HG03469 (cell line): ENCODE measurements around the gene DDX51.
"Not testable (repeated sequence)": the region's sequence is repeated elsewhere in the genome, so short reads cannot be mapped to it uniquely, and the experiment has no call there.

ENCODE experiments used
- ATAC-seq: cut with Tn5 transposase; IDR thresholded peaks from one replicate; pipeline ENCODE4 v1.9.1; 2021; ENCODE audit warnings: mild to moderate bottlenecking, moderate library complexity, moderate number of reproducible peaks; ENCODE audit not compliant: unreplicated experiment

Gene DDX51

DNA sequence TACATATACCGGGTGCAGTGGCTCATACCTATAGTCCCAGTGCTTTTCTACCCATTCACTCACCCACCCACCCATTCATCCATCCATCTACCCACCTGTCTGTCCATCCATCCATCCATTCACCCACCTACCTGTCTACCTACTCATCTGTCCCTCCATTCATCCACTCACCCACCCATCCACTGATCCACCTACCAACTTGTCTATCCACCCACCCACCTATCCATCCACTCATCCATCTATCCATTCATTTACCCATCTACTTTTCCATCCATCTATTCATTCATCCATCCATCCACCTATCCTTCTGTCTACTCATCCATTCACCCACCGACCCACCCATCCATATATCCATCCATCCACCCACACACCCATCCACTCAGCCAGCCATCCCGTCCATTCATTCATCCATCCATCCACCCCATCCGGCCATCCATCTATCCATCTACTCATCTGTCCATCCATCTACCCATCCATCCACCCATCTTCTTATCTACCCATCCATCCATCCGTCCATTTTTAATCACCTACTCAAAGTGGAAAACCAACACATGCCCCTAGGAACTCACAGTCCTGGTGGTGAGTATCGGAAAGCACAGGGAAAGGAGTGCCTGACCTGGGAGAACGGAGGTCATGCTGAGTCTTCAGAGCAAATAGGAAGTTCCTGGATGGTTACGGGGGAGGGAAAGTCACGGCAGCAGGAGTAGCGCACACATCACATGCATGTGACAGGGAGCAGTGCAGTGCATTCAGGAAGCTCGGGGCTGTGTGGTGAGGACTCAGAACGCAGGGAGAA is 20.0 kb downstream of the DDX51 start:
- ATAC-seq, result no peak

- ATAC-seq, result no peak
Observed at GRCh38 chr12:132121283-132121682, 22.8 kb downstream of the DDX51 start.

- ATAC-seq, result no peak
Observed at GRCh38 chr12:132118876-132119275, 25.2 kb downstream of the DDX51 start.

DNA sequence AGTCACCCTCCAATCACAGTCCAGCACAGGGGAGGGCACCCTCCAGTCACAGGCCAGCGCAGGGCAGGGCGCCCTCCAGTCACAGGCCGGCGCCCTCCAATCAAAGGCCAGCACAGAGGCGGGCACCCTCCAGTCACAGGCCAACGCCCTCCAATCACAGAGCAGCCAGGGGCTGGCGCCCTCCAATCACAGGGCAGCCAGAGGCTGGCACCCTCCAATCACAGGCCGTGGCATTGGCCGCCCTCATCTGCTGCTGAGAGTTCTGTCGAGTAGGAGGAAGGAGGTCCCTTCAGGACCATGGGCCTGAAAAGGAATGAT is 26.6 kb downstream of the DDX51 start:
- ATAC-seq, result no peak

DNA sequence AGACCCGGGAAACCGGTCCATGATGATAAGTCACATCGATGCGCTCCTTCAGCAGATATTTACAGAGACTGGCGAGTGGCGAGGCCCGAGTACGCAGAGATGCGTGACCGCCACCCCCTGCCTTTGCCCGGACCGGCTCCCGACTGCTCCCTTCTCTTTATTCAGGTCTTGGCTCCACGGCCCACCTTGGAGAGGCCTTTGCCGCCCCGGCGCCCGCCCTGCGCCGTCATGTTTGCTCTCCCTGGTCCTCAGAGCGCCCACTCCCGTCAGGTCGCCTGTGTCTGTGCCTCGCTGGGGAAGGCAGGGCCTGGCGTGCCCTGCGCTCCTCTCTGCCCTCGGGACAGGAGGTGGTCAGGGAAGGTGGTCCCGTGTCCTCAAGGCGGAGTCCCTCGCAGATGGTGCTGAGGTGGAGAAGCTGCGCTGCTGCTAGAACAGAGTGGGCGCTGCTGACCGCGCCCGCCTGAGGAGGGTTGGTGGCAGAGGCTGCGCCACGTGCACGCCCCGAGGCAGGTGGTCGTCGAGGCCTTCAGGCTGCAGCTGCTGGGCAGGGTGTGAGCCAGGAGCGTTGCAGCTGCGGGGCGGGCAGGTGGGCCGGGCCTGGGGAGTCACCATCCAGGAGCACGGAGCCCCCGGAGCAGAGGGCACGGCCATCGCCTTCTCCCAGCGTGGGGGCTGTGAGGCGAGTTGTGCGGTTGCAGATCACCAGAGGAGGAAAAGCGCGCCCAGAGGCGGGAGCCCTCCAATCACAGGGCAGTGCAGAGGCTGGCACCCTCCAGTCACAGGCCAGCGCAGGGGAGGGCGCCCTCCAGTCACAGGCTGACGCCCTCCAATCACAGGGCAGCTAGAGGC is 27.2 kb downstream of the DDX51 start:
- ATAC-seq, result no peak

GRCh38 chr12:132115500-132115899 is 28.6 kb downstream of the DDX51 start:
- ATAC-seq, result no peak

DNA sequence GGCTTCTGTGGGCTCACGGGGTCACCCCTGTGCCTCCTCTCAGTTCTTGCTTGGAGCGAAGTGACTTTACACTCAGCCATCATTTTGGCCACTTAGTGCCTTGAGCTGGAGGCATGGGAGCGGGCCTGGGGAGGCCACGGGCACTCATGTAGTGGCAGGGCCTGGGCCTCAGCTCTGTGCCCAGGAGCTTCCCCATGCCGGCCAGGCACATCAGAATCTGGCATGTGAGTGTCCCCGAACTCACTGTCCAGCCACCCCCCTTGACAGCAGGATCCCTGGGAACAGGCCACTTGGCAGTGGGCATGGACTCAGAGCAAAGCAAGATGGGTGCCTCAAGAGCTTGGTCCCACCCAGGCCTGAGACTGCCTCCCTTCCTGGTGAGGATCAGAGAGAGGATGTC is 29.5 kb downstream of the DDX51 start:
- no peak for ATAC-seq

DNA sequence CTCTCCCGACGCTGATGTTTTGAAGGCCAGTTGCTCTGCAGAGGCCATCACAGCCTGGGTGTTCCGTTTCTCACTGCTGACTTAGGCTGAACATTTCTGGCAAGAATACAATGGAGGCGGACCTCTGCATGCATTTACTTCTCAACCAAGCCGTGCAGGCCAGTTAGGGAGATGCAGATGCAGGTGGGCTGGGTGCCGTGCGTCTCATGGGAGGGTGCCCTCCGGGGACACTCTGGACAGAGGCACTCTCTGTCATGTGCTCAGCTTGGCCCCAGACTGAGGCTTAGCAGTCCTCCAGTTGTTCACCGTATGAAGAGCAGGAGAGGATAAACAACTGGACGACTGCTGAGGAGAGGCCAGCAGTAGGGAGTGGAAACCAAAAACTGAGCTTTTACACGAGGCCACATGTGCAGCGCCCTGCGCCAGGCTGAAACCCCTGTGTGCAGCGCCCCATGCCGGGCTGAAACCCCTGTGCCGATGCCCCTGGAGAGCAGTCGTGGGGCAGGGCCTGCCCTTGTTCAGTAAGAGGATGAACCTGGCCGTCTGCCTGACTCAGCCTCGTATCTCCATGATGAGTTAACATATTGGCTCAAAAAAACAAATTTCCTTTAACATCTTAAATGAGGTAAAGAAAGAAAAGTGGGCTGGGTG is 32.3 kb downstream of the DDX51 start:
- no peak for ATAC-seq

DNA sequence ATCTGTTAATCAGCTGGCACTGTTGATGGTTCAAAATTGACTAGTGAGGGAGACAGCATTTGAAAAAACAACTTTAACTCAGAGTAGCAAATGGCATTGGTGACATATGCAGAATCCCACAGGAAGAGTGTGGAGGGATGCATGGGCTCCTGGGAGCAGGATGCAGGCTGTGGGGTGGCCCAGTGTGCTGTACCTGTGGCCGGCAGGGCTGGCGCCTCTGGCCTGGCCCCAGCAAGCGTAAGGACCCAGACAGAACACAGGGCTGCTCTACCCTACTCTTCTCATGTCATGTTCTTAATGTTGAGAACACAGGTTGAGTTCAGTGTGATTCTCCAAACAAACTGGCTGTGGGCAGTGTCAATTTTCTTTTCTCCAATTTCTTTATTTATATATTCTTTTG is 33.4 kb downstream of the DDX51 start:
- no peak for ATAC-seq

GRCh38 chr12:132109741-132110140 is 34.4 kb downstream of the DDX51 start:
- no peak for ATAC-seq

DNA sequence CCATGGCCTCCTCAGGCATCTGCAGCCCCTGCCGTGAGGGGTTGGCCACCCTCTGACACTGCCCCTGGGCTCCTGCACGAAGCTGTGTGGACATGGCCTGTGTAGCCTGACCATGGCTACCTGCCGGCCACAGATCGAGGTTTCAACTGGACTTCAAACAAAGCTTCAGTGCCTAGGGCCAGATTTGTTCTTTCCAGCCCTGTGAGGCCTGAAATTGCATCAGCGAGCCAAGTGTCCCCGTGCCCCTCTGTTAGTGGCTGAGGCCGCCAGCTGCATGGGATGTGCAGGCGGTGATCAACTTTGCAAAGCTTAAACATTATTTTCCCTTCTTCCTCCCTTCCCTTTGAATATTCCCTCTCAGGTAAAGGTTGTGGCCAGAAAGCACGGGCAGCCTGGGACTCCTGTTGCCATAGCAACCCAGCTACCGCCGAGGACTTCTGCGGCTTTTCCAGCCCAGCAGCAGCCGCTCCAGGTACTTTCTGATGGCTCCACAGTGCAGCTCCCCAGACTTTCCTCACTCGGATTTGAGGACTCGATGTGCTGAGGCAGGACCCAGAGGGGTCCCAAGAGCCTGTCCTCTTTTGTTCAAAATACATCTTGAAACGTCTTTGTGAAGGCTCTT is 35.8 kb downstream of the DDX51 start:
- no peak for ATAC-seq

GRCh38 chr12:132106921-132107320 is 37.2 kb downstream of the DDX51 start:
- ATAC-seq, result no peak

DNA sequence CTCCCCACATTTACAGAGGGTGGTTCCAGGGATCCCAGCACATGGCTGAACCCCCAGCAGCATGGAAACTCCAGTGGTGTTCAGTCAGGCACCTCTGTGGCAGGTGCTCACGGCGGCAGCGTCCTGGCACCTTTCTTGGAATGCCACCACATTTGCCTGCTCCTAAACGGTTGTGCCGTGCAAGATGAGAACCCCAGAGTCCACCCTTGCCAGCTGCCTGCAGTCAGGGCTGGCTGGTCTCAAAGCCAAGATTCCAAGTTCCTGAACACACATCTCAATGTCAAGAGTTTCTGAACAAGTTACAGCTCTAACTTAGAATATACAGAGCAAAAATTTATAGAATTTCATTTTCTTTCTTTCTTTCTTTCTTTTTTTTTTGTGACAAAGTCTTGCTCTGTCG is 38.7 kb downstream of the DDX51 start:
- ATAC-seq, result no peak

GRCh38 chr12:132103542-132104308 is 40.4 kb downstream of the DDX51 start:
- ATAC-seq, result no peak

DNA sequence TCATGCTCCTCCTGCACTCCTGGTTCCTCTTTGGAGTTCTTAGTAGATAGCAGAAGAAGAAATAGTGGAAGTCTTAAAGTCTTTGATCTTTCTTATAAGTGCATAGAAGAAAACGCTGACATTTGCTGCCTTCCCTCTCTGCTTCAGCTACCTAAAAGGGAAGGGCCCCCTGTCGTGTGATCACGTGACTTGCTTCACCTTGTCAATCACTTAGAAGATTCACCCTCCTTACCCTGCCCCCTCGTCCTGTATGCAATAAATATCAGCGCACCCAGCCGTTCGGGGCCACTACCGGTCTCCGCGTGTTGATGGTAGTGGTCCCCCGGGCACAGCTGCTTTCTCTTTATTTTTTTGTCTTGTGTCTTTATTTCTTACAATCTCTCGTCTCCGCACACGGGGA is 41.0 kb downstream of the DDX51 start:
- not testable (repeated sequence) for ATAC-seq

GRCh38 chr12:132102297-132102696 is 41.8 kb downstream of the DDX51 start:
- ATAC-seq, result no peak

- no peak for ATAC-seq
Observed at GRCh38 chr12:132100306-132101065, 43.6 kb downstream of the DDX51 start.

- ATAC-seq, result no peak
Observed at GRCh38 chr12:132099739-132100138, 44.4 kb downstream of the DDX51 start.

- ATAC-seq, result no peak
Observed at GRCh38 chr12:132095520-132096409, 48.4 kb downstream of the DDX51 start.
